Measurements from ENCODE around the gene SLC38A4.
"Not testable (repeated sequence)": the region's sequence is repeated elsewhere in the genome, so short reads cannot be mapped to it uniquely, and the experiment has no call there.

Gene SLC38A4

GRCh38 chr12:46779063-46779462, 46.7 kb downstream of the SLC38A4 start:
- in situ Hi-C loops (cut with MboI; ENCODE audit: low sequenced_read_pairs), result no loop called here

- in situ Hi-C loops (cut with MboI; ENCODE audit: low sequenced_read_pairs), result no loop called here
Measured at GRCh38 chr12:46778415-46778814, 47.4 kb downstream of the SLC38A4 start.

GRCh38 chr12:46777587-46777986, 48.2 kb downstream of the SLC38A4 start:
- in situ Hi-C loops (cut with MboI; ENCODE audit: low sequenced_read_pairs), result no loop called here

- in situ Hi-C loops (cut with MboI; ENCODE audit: low sequenced_read_pairs), result no loop called here
Measured at GRCh38 chr12:46775796-46776195, 50.0 kb downstream of the SLC38A4 start.

GRCh38 chr12:46774322-46774633, 51.5 kb downstream of the SLC38A4 start:
- in situ Hi-C loops (cut with MboI; ENCODE audit: low sequenced_read_pairs), result no loop called here

- in situ Hi-C loops (cut with MboI; ENCODE audit: low sequenced_read_pairs), result no loop called here
Measured at GRCh38 chr12:46773586-46774321, 52.0 kb downstream of the SLC38A4 start.

GRCh38 chr12:46771268-46771827, 54.4 kb downstream of the SLC38A4 start:
- in situ Hi-C loops (cut with MboI; ENCODE audit: low sequenced_read_pairs), result no loop called here

GRCh38 chr12:46770501-46771183, 55.2 kb downstream of the SLC38A4 start:
- in situ Hi-C loops (cut with MboI; ENCODE audit: low sequenced_read_pairs), result no loop called here

- in situ Hi-C loops (cut with MboI; ENCODE audit: low sequenced_read_pairs), result no loop called here
Measured at GRCh38 chr12:46764005-46764404, 61.8 kb downstream of the SLC38A4 start.

GRCh38 chr12:46763230-46763629, 62.6 kb downstream of the SLC38A4 start:
- in situ Hi-C loops (cut with MboI; ENCODE audit: low sequenced_read_pairs), result no loop called here

GRCh38 chr12:46754550-46754949, 71.2 kb downstream of the SLC38A4 start:
- in situ Hi-C loops (cut with MboI; ENCODE audit: low sequenced_read_pairs), result no loop called here

- in situ Hi-C loops (cut with MboI; ENCODE audit: low sequenced_read_pairs), result no loop called here
Measured at GRCh38 chr12:46752396-46752795, 73.4 kb downstream of the SLC38A4 start.

- in situ Hi-C loops (cut with MboI; ENCODE audit: low sequenced_read_pairs), result no loop called here
Measured at GRCh38 chr12:46751173-46751572, 74.6 kb downstream of the SLC38A4 start.

GRCh38 chr12:46749322-46749721, 76.5 kb downstream of the SLC38A4 start:
- in situ Hi-C loops (cut with MboI; ENCODE audit: low sequenced_read_pairs), result no loop called here

GRCh38 chr12:46744283-46744682, 81.5 kb downstream of the SLC38A4 start:
- in situ Hi-C loops (cut with MboI; ENCODE audit: low sequenced_read_pairs), result no loop called here

GRCh38 chr12:46743456-46743855, 82.3 kb downstream of the SLC38A4 start:
- in situ Hi-C loops (cut with MboI; ENCODE audit: low sequenced_read_pairs), result no loop called here

GRCh38 chr12:46742271-46742670, 83.5 kb downstream of the SLC38A4 start:
- in situ Hi-C loops (cut with MboI; ENCODE audit: low sequenced_read_pairs), result not testable (repeated sequence)

- in situ Hi-C loops (cut with MboI; ENCODE audit: low sequenced_read_pairs), result no loop called here
Measured at GRCh38 chr12:46725332-46725731, 100.5 kb downstream of the SLC38A4 start.

- in situ Hi-C loops (cut with MboI; ENCODE audit: low sequenced_read_pairs), result no loop called here
Measured at GRCh38 chr12:46723629-46724419, 102.0 kb downstream of the SLC38A4 start.

GRCh38 chr12:46722394-46723185, 103.2 kb downstream of the SLC38A4 start:
- in situ Hi-C loops (cut with MboI; ENCODE audit: low sequenced_read_pairs), result no loop called here

- in situ Hi-C loops (cut with MboI; ENCODE audit: low sequenced_read_pairs), result no loop called here
Measured at GRCh38 chr12:46718495-46718894, 107.3 kb downstream of the SLC38A4 start.
